ENCODE data around the gene STX11.
"Not testable (repeated sequence)": the region's sequence is repeated elsewhere in the genome, so short reads cannot be mapped to it uniquely, and the experiment has no call there.

Gene STX11

GRCh38 chr6:144149894-144150709 is at the start of gene STX11:
Gene STX11, plus strand, starts transcription at chr6:144150517. Its CDS starts 36,111 bp downstream, at chr6:144186628.
- peak; percentile 41 for DNase-seq (ENCODE audit: low read depth)

- DNase-seq (ENCODE audit: low read depth) = no peak
These were observed 47.2 kb upstream of the STX11 start for GRCh38 chr6:144103026-144103563.

GRCh38 chr6:144104488-144104887 is 45.8 kb upstream of the STX11 start:
- DNase-seq (ENCODE audit: low read depth) = no peak

- no peak for DNase-seq (ENCODE audit: low read depth)
These were observed 45.3 kb upstream of the STX11 start for GRCh38 chr6:144104898-144105487.

GRCh38 chr6:144106206-144106605 is 44.1 kb upstream of the STX11 start:
- DNase-seq (ENCODE audit: low read depth) = no peak

GRCh38 chr6:144110210-144110609 is 40.1 kb upstream of the STX11 start:
- no peak for DNase-seq (ENCODE audit: low read depth)

- DNase-seq (ENCODE audit: low read depth) = no peak
These were observed 37.0 kb upstream of the STX11 start for GRCh38 chr6:144113366-144113765.

- DNase-seq (ENCODE audit: low read depth) = no peak
These were observed 35.1 kb upstream of the STX11 start for GRCh38 chr6:144115219-144115618.

GRCh38 chr6:144119376-144119775 is 30.9 kb upstream of the STX11 start:
- no peak for DNase-seq (ENCODE audit: low read depth)

- no peak for DNase-seq (ENCODE audit: low read depth)
These were observed 27.5 kb upstream of the STX11 start for GRCh38 chr6:144122861-144123260.

- no peak for DNase-seq (ENCODE audit: low read depth)
These were observed 26.9 kb upstream of the STX11 start for GRCh38 chr6:144123421-144123820.

- no peak for DNase-seq (ENCODE audit: low read depth)
These were observed 26.5 kb upstream of the STX11 start for GRCh38 chr6:144123836-144124235.

- no peak for DNase-seq (ENCODE audit: low read depth)
These were observed 23.2 kb upstream of the STX11 start for GRCh38 chr6:144127097-144127496.

- no peak for DNase-seq (ENCODE audit: low read depth)
These were observed 20.8 kb upstream of the STX11 start for GRCh38 chr6:144129469-144129868.

GRCh38 chr6:144131248-144131709 is 19.0 kb upstream of the STX11 start:
- no peak for DNase-seq (ENCODE audit: low read depth)

- DNase-seq (ENCODE audit: low read depth) = not testable (repeated sequence)
These were observed 18.1 kb upstream of the STX11 start for GRCh38 chr6:144132167-144132690.

GRCh38 chr6:144133225-144133821 is 17.0 kb upstream of the STX11 start:
- DNase-seq (ENCODE audit: low read depth) = no peak

- DNase-seq (ENCODE audit: low read depth) = no peak
These were observed 16.1 kb upstream of the STX11 start for GRCh38 chr6:144134176-144134575.

GRCh38 chr6:144134737-144135136 is 15.6 kb upstream of the STX11 start:
- no peak for DNase-seq (ENCODE audit: low read depth)

- no peak for DNase-seq (ENCODE audit: low read depth)
These were observed 11.8 kb upstream of the STX11 start for GRCh38 chr6:144138542-144138941.

GRCh38 chr6:144139817-144140216 is 10.5 kb upstream of the STX11 start:
- no peak for DNase-seq (ENCODE audit: low read depth)

GRCh38 chr6:144140867-144141266 is 9.4 kb upstream of the STX11 start:
- no peak for DNase-seq (ENCODE audit: low read depth)

- no peak for DNase-seq (ENCODE audit: low read depth)
These were observed 8.8 kb upstream of the STX11 start for GRCh38 chr6:144141470-144141869.
